Panc1 (cell line): ENCODE measurements around the gene CROCC.

Source experiments
- CTCF ChIP-seq: fragments of 450-650 bp; IDR thresholded peaks from 2 replicates; pipeline ENCODE4 v1.5.1; 2017; ENCODE audit warnings: mild to moderate bottlenecking
- TCF7L2 ChIP-seq: IDR thresholded peaks from 2 replicates; pipeline ENCODE4 v1.6.1; 2011; ENCODE audit warnings: mild to moderate bottlenecking, low read depth, low read length, inconsistent platforms

GRCh38 chr1:16926491-16927073 lies 4.9 kb downstream of the CROCC start:
- TF ChIP-seq CTCF = no peak
- TF ChIP-seq TCF7L2 = no peak
